ENCODE measurements around the gene CHMP4B.

CHMP4B gene

GRCh38 chr20:33864324-33864963, 53.3 kb downstream of the CHMP4B start:
- no peak for DNase-seq (ENCODE audit: low spot score)

- no peak for DNase-seq (ENCODE audit: low spot score)
These were observed 54.7 kb downstream of the CHMP4B start for GRCh38 chr20:33865761-33866370.

- DNase-seq (ENCODE audit: low spot score) = no peak
These were observed 55.4 kb downstream of the CHMP4B start for GRCh38 chr20:33866398-33867100.

- no peak for DNase-seq (ENCODE audit: low spot score)
These were observed 56.9 kb downstream of the CHMP4B start for GRCh38 chr20:33868042-33868441.

GRCh38 chr20:33868595-33868994, 57.4 kb downstream of the CHMP4B start:
- DNase-seq (ENCODE audit: low spot score) = no peak

GRCh38 chr20:33869283-33869682, 58.1 kb downstream of the CHMP4B start:
- no peak for DNase-seq (ENCODE audit: low spot score)

- no peak for DNase-seq (ENCODE audit: low spot score)
These were observed 60.2 kb downstream of the CHMP4B start for GRCh38 chr20:33871362-33871761.

GRCh38 chr20:33874129-33874528, 63.0 kb downstream of the CHMP4B start:
- no peak for DNase-seq (ENCODE audit: low spot score)

- no peak for DNase-seq (ENCODE audit: low spot score)
These were observed 63.9 kb downstream of the CHMP4B start for GRCh38 chr20:33875055-33875454.

GRCh38 chr20:33875534-33876026, 64.4 kb downstream of the CHMP4B start:
- no peak for DNase-seq (ENCODE audit: low spot score)

GRCh38 chr20:33878583-33878982, 67.4 kb downstream of the CHMP4B start:
- no peak for DNase-seq (ENCODE audit: low spot score)

- DNase-seq (ENCODE audit: low spot score) = no peak
These were observed 69.2 kb downstream of the CHMP4B start for GRCh38 chr20:33880396-33880795.

GRCh38 chr20:33881989-33882388, 70.8 kb downstream of the CHMP4B start:
- no peak for DNase-seq (ENCODE audit: low spot score)

GRCh38 chr20:33882481-33882880, 71.3 kb downstream of the CHMP4B start:
- no peak for DNase-seq (ENCODE audit: low spot score)

GRCh38 chr20:33883164-33883563, 72.0 kb downstream of the CHMP4B start:
- no peak for DNase-seq (ENCODE audit: low spot score)

- no peak for DNase-seq (ENCODE audit: low spot score)
These were observed 73.5 kb downstream of the CHMP4B start for GRCh38 chr20:33884633-33885032.

GRCh38 chr20:33889312-33889711, 78.2 kb downstream of the CHMP4B start:
- no peak for DNase-seq (ENCODE audit: low spot score)

GRCh38 chr20:33890557-33890956, 79.4 kb downstream of the CHMP4B start:
- DNase-seq (ENCODE audit: low spot score) = no peak

- DNase-seq (ENCODE audit: low spot score) = no peak
These were observed 82.2 kb downstream of the CHMP4B start for GRCh38 chr20:33893314-33893713.

GRCh38 chr20:33894798-33895197, 83.7 kb downstream of the CHMP4B start:
- DNase-seq (ENCODE audit: low spot score) = no peak

- DNase-seq (ENCODE audit: low spot score) = no peak
These were observed 85.4 kb downstream of the CHMP4B start for GRCh38 chr20:33896509-33896908.

GRCh38 chr20:33897313-33897912, 86.3 kb downstream of the CHMP4B start:
- DNase-seq (ENCODE audit: low spot score) = no peak

GRCh38 chr20:33899106-33899505, 88.0 kb downstream of the CHMP4B start:
- DNase-seq (ENCODE audit: low spot score) = no peak
